T-helper 1 cell (primary cell): Measurements from ENCODE around the gene PIGW.

Source experiments
- DNase-seq, 5 donors: peaks; one replicate each; pipeline ENCODE4 v3.0.0-alpha.2; 2012 to 2020

Gene PIGW

GRCh38 chr17:36545465-36546417 is 11.0 kb downstream of the PIGW start:
- peak; percentile 92 to 97 (median 96) for DNase-seq

GRCh38 chr17:36546418-36547093 is 11.8 kb downstream of the PIGW start:
- DNase-seq = peak in 1 of 5 donors; percentile 21

- no peak for DNase-seq
Observed at GRCh38 chr17:36547776-36548175, 13.0 kb downstream of the PIGW start.

- DNase-seq = peak in 1 of 5 donors; percentile 17
Observed at GRCh38 chr17:36550491-36551417, 16.0 kb downstream of the PIGW start.

- no peak for DNase-seq
Observed at GRCh38 chr17:36553459-36553858, 18.7 kb downstream of the PIGW start.

GRCh38 chr17:36566081-36566480 is 31.3 kb downstream of the PIGW start:
- no peak for DNase-seq

GRCh38 chr17:36575028-36575427 is 40.2 kb downstream of the PIGW start:
- no peak for DNase-seq

GRCh38 chr17:36576793-36577192 is 42.0 kb downstream of the PIGW start:
- no peak for DNase-seq

GRCh38 chr17:36578671-36579070 is 43.9 kb downstream of the PIGW start:
- DNase-seq = no peak

GRCh38 chr17:36583787-36584186 is 49.0 kb downstream of the PIGW start:
- DNase-seq = no peak

- no peak for DNase-seq
Observed at GRCh38 chr17:36586138-36586537, 51.4 kb downstream of the PIGW start.
